ENCODE results near the gene VPS13D.

VPS13D gene

DNA sequence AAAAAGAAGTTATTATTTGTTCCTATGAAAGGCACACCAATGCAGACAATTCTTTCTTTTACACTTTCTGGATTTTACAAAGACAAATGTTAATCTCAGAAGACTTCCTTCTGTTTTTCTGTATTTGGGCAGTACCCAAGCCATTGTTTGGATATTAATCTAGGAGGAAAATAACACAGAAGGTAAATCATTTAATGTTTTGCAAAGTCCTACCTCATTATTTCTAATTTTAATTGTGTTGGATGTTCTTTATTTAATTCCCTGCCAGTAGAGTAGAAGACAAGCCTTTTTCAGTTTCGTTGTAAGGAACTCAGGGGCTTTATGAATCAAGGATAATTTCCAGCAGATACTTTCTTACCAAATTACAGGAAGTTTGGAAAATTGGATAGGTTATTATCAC is 118.3 kb downstream of the VPS13D start:
- H3K4me3 Mint-ChIP-seq: no peak overlapping the region
- DNase-seq (no peak), ATAC-seq (replicated peaks) (no peak)
- peaks cover 2 to 7% of the 10 kb centered on the region in 2 donors for H3K9me3 Mint-ChIP-seq
- H3K27ac Mint-ChIP-seq: no peak overlapping the region
- H3K36me3 Mint-ChIP-seq: peaks cover 35 to 55% of the 10 kb centered on the region in 2 donors
- H3K4me1 Mint-ChIP-seq: peaks cover 22 to 32% of the 10 kb centered on the region in 2 donors
- H3K27me3 Mint-ChIP-seq: no peaks in the 10 kb centered on the region

DNA sequence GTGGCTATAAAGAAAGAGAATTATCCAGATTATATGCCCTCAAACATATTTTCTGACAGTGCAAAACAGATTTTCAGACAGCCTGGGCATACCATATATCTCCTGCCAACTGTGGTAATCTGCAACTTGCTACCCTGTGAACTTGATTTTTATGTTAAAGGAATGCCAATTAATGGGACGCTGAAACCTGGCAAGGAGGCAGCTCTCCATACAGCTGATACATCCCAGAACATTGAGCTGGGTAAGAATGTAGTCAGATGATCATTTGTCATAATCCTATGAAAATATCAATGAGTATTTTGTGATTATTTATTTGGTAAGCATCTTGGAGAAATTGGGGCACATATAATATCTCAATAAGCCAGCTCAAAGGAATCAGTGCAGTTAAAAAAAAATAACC is 124.2 kb downstream of the VPS13D start:
- peaks cover 2 to 7% of the 10 kb centered on the region in 2 donors for H3K9me3 Mint-ChIP-seq

DNA sequence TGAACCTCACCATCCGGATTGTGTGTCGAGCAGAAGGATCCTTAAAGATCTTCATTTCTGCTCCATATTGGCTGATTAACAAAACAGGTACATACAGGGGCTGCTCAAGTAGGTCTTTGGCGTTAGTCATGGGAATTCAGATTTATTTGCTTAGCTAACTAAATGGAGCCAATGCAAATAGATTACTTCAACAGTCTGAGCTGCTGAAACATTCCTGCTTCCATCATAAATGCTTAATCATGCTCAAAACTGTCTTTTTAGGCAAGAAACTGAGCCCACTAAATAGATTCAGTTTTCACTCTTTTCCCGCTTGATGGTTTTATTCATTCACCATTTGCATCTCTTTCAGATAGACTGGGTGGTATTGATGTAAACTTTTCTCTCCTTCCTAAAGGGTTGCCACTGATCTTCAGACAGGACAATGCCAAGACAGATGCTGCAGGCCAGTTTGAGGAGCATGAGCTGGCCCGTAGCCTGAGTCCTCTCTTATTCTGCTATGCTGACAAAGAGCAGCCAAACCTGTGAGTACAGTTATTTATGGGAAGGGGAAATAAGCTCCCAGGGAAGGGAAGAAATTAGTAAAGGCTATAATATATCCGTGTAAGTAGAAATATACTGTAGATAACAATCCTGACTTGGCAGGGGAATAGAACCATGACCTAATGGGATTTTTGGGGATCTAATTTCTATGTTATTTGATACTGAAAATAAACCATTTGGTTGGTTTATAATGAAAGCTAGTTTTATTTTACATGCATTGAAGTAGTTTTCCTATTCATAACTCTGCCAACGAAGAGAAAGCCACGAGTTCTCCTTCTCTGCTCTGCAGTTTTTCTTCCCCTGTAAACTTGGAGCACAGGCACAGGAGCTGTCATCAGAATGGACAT is 126.4 kb downstream of the VPS13D start:
- DNase-seq (no peak), ATAC-seq (replicated peaks) (no peak)
- H3K4me3 Mint-ChIP-seq: no peak overlapping the region
- no peaks in the 10 kb centered on the region for H3K4me1 Mint-ChIP-seq
- H3K9me3 Mint-ChIP-seq: no peaks in the 10 kb centered on the region
- no peaks in the 10 kb centered on the region for H3K27me3 Mint-ChIP-seq
- H3K36me3 Mint-ChIP-seq: peaks cover 30 to 58% of the 10 kb centered on the region in 2 donors
- H3K27ac Mint-ChIP-seq: no peak overlapping the region

More for the DNA sequence above, 124.2 kb downstream of the VPS13D start:
- no peak overlapping the region for H3K4me3 Mint-ChIP-seq
- ATAC-seq (replicated peaks) (no peak), DNase-seq (no peak)
- no peak overlapping the region for H3K27ac Mint-ChIP-seq
- no peaks in the 10 kb centered on the region for H3K4me1 Mint-ChIP-seq
- H3K27me3 Mint-ChIP-seq: no peaks in the 10 kb centered on the region
- peaks cover 44 to 70% of the 10 kb centered on the region in 2 donors for H3K36me3 Mint-ChIP-seq

DNA sequence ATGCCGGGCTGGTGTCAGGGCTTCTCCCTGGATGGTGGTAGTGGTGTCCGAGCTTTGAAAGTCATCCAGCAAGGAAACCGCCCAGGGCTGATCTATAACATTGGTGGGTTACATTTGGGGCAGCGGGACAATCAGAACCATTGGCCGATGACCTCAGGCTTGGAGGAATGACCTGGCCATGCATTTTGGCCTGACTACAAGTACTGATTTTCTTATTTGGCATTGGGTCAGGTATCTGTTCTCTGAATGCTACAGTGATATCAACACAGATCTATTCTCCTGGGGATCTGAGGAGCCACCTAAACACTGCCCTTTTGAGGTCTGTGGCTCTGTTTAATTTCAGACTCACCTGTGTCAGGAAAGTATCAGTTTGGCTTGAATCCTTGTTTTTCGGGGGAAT is 128.7 kb downstream of the VPS13D start:
- Mint-ChIP-seq H3K4me3 (no peak overlapping the region), H3K27ac (peak overlapping the region; percentile 31), H3K9me3 (no peaks in the 10 kb centered on the region), H3K36me3 (peaks cover 29 to 58% of the 10 kb centered on the region in 2 donors), H3K4me1 (no peaks in the 10 kb centered on the region), H3K27me3 (no peaks in the 10 kb centered on the region)
- DNase-seq: no peak
- no peak for ATAC-seq (replicated peaks)

DNA sequence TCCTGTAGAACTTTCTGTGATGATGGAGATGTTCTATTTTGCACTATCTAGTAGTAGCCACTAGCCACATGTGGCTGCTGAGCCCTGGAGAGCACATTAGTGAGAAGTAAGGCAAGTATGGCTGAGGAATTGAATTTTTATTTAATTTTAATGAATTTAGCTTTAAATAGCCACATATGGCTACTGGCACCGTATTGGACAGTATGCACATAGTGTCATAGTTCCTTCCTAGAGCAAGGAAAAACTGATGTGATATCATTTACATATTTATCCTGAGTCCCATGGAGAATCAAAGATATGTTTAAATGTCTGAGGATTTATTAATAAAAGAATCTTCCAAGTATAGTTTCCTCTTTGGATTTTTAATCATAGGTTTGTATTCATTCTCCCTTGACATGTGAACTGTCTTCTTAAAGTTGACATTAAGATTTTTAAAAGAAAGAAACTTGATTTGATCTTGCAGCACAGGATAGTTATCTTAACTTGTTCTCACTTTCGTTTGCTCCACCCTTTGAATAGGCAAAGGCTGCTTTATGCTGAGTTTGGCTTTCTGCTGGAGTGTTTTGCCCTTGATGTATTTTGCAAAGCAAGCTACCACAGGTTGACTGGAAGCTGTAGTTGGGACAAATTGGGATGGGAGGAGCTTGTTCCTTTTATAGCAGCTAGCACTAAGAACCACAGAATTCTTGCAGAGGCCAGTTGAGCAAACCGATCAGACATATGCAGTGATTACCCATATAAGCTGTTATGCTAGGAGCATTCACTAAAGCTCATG is 129.7 kb downstream of the VPS13D start:
- no peak overlapping the region for H3K27ac Mint-ChIP-seq
- H3K36me3 Mint-ChIP-seq: peaks cover 35 to 60% of the 10 kb centered on the region in 2 donors
- H3K4me3 Mint-ChIP-seq: no peak overlapping the region
- no peaks in the 10 kb centered on the region for H3K9me3 Mint-ChIP-seq
- no peaks in the 10 kb centered on the region for H3K27me3 Mint-ChIP-seq
- H3K4me1 Mint-ChIP-seq: no peaks in the 10 kb centered on the region
- ATAC-seq (replicated peaks) (no peak), DNase-seq (no peak)

DNA sequence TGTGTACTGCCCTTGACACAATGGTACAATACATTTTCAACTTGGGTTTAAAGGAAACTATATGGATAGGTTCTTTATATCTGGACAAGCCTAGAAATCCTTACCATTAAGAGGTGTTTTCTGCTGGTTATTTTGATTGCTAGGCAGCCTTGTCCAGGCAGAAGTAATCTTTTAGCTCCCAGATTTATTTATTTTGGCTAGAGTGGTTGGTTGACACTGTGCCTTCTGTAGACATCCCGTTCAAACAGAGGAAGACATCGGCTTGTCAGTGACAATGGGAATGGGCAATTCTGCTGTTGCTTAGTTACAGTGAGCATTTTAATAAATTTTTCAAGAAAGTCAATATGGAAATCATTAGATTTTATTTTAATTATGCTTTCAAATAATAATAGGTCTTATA is 138.8 kb downstream of the VPS13D start:
- DNase-seq (no peak), ATAC-seq (replicated peaks) (no peak)
- Mint-ChIP-seq H3K27ac (no peak overlapping the region), H3K4me1 (no peaks in the 10 kb centered on the region), H3K9me3 (no peaks in the 10 kb centered on the region), H3K36me3 (peaks cover 37 to 52% of the 10 kb centered on the region in 2 donors), H3K4me3 (no peak overlapping the region), H3K27me3 (no peaks in the 10 kb centered on the region)

DNA sequence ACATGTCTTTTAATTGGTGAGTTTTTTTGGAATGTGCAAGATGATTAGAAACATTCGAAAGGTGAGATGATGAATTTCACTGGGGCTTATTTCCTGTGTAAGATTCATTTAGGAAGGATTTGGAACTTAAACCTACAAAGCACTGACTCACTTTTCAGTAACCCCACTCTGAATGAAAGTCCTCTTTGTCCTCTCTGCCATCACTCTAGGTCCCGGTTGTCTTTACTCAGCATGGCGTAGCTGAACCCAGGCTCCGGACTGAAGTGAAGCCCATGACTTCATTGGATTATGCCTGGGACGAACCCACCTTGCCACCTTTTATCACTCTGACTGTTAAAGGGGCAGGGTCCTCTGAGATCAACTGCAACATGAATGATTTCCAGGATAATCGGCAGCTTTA is 139.4 kb downstream of the VPS13D start:
- no peak overlapping the region for H3K27ac Mint-ChIP-seq
- H3K36me3 Mint-ChIP-seq: peaks cover 37 to 51% of the 10 kb centered on the region in 2 donors
- ATAC-seq (replicated peaks): no peak
- no peaks in the 10 kb centered on the region for H3K9me3 Mint-ChIP-seq
- H3K4me3 Mint-ChIP-seq: no peak overlapping the region
- DNase-seq: no peak
- no peaks in the 10 kb centered on the region for H3K27me3 Mint-ChIP-seq
- no peaks in the 10 kb centered on the region for H3K4me1 Mint-ChIP-seq

DNA sequence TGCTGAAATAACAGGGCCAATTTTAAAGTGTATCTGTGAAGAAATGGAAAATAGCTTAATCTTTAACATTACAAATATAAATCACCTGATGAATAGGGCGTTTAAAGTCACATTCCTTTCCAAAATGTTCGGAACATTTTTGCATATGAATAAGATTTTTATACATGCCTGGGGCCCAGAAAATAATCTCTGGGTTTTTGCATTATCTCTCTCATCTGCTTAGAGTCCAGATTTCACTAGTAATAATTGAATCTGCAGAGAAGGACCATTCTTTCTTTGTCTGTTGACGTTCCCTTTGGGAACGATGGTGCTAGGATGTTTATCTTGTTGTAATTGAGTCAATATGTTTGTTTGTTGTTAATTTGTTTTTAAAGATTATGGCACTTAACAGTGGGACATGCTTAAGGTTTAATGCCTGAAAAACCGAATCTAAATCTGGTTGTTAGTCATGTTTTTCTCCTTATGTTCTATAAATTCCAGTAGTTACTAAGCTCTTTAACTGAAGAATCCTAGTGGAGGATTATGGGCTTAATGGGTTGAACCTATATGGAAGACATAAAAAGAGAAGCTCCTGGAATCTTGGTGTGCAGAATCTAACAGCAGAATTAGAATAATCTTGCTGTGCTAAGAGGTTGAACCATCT is 140.6 kb downstream of the VPS13D start:
- Mint-ChIP-seq H3K36me3 (peaks cover 32 to 46% of the 10 kb centered on the region in 2 donors), H3K9me3 (no peaks in the 10 kb centered on the region), H3K4me1 (no peaks in the 10 kb centered on the region), H3K4me3 (no peak overlapping the region), H3K27ac (no peak overlapping the region), H3K27me3 (no peaks in the 10 kb centered on the region)
- ATAC-seq (replicated peaks) (no peak), DNase-seq (no peak)

DNA sequence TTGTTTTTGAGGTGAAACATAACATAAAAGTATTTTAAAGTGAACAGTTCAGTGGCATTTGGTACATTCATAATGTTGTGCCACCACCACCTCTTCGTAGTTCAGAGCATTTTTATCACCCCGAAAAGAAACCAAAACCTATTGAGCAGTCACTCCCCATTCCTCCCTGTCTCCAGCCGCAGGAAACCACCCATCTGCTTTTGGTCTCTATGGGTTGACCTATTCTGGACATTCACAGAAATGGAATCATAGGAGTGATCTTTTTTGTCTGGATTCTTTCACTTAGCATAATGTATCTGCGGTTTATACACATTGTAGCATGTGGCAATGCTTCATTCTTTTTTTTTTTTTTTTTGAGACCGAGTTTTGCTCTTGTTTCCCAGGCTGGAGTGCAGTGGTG is 141.2 kb downstream of the VPS13D start:
- ATAC-seq (replicated peaks) (no peak), DNase-seq (no peak)
- H3K4me1 Mint-ChIP-seq: peaks cover 0 to 3% of the 10 kb centered on the region in 2 donors
- no peaks in the 10 kb centered on the region for H3K9me3 Mint-ChIP-seq
- H3K4me3 Mint-ChIP-seq: no peak overlapping the region
- H3K27ac Mint-ChIP-seq: no peak overlapping the region
- H3K36me3 Mint-ChIP-seq: peaks cover 32 to 50% of the 10 kb centered on the region in 2 donors
- H3K27me3 Mint-ChIP-seq: no peaks in the 10 kb centered on the region

DNA sequence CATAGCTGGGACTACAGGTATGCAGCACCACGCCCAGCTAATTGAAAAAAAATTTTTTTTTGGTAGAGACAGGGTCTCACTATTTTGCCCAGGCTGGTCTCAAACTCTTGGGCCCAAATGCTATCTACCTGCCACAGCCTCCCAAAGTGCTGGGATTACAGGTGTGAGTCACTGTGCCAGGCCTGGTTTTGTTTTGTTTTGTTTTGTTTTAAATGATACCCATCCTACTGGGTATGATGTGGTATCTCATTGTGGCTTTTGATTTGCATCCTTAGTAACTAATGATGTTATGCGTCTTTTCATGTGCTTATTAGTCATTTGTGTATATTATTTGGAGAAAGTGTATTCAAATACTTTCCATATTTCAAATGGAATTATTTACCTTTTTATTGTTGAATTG is 142.3 kb downstream of the VPS13D start:
- Mint-ChIP-seq H3K4me1 (peaks cover 2 to 12% of the 10 kb centered on the region in 2 donors), H3K27ac (peak overlapping the region; percentile 9), H3K36me3 (peaks cover 33 to 50% of the 10 kb centered on the region in 2 donors), H3K27me3 (no peaks in the 10 kb centered on the region), H3K9me3 (no peaks in the 10 kb centered on the region), H3K4me3 (no peak overlapping the region)
- DNase-seq (no peak), ATAC-seq (replicated peaks) (no peak)

DNA sequence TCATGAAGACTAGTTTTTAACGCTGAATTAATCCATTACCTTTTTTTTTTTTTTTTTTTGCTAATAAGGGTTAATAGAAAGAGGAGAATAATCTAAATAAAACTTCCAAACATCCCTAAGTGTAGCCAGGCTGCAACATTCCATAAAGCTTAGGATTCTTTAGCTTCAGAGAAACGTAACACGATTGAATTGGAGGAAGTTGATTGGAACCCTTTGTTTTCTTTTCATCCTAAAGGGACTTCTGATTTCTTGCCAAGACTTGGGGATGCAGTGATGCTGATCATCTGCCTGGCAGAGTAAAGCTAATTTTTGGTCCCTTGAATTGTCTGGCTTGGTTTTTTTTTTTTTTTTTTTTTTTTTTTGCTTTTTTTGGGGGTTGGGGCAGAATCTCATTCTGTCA is 142.9 kb downstream of the VPS13D start:
- Mint-ChIP-seq H3K27me3 (no peaks in the 10 kb centered on the region), H3K36me3 (peaks cover 34 to 52% of the 10 kb centered on the region in 2 donors), H3K27ac (no peak overlapping the region), H3K4me3 (no peak overlapping the region), H3K9me3 (no peaks in the 10 kb centered on the region), H3K4me1 (peaks cover 2 to 12% of the 10 kb centered on the region in 2 donors)
- ATAC-seq (replicated peaks) (no peak), DNase-seq (no peak)

DNA sequence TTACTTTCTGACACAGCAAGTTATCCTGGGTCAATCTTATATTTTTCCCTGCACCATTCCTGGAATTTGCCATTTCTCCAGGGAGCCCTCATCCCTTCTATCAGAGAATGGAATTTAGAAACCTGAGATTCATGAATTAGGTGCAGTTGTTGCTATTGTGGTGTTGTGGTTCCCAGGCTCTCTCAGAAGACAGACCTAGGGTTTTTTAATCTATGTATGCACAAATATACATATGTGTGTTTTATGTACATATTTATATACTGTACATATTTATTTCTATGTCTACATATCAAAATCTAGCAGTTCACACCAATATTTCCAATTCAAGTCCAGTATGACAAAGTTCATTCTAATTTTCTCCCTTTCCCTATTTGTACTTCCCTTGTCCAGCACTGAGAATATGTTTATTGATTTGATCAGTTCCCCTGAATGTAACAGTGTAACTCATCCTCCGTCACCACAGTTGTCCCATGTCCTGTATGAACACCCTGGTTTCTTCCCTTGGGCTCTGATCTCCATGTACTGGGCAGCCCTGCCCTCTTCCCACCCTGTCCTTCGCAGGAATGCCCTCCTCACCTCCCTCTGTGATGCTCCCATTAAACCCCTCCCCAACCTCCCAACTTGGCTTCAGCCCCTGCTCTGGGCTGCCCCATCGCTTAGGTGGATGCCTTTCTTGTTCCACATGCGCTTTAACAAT is 145.5 kb downstream of the VPS13D start:
- no peaks in the 10 kb centered on the region for H3K9me3 Mint-ChIP-seq
- no peaks in the 10 kb centered on the region for H3K27me3 Mint-ChIP-seq
- DNase-seq (no peak), ATAC-seq (replicated peaks) (no peak)
- no peak overlapping the region for H3K4me3 Mint-ChIP-seq
- H3K27ac Mint-ChIP-seq: no peak overlapping the region
- peaks cover 2 to 12% of the 10 kb centered on the region in 2 donors for H3K4me1 Mint-ChIP-seq
- peaks cover 43 to 49% of the 10 kb centered on the region in 2 donors for H3K36me3 Mint-ChIP-seq

DNA sequence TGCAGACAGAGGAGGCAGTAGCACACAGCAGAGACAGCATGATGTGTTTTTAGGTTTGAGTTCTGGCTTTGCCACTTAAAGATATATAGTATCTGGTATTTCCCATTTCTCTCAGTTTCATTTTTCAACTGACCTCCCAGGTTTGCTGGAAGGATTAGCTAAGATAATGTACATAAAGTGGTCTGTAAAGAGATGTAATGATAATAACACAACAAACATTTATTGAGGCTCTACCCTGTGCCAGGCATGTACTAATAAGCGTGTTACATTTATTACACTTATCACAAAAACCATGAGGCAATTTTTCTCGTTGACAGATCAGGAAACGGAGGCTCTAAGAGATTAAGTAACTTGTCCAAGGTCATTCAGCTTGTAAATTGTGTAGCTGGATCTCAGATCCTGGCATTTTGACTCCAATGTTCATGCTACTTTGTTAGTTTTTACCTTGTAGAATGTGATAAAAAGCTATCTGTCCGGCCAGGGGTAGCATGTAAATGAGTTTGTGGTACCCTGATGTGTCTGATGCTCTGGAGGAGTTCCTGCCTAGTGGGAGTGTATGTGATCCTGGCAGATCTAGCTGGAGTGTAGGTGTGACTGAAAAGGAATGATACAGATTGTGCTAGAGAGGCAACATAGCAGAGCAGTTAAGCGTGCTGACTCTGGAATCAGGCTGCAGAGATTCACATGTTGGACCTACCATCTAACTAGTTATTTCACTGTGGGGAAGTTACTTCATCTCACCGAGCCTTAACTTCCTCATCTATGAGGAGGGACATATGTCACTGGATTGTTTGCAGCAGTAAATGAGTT is 146.6 kb downstream of the VPS13D start:
- H3K4me3 Mint-ChIP-seq: no peak overlapping the region
- H3K27ac Mint-ChIP-seq: no peak overlapping the region
- no peak for ATAC-seq (replicated peaks)
- H3K27me3 Mint-ChIP-seq: no peaks in the 10 kb centered on the region
- no peaks in the 10 kb centered on the region for H3K9me3 Mint-ChIP-seq
- H3K36me3 Mint-ChIP-seq: peaks cover 37 to 55% of the 10 kb centered on the region in 2 donors
- peaks cover 2 to 12% of the 10 kb centered on the region in 2 donors for H3K4me1 Mint-ChIP-seq
- no peak for DNase-seq

Data from stimulated activated naive B cell treated with anti-CD40 and anti-IgM and Interleukin-4, amounts not matched to agents 10 μg/mL and 1 μg/mL and 100 μg/mL, for 72 hours (primary cell).